Measurements from ENCODE around the gene PAX6. TPM values are rescaled to one million over a fixed set of nuclear protein-coding genes. Genes with fewer than 3 reads are reported as not detected.

Gene PAX6
- total RNA-seq = 0.05 and 1.3 TPM in 2 replicates
- 0.68 TPM for polyA plus RNA-seq (2012)

DNA sequence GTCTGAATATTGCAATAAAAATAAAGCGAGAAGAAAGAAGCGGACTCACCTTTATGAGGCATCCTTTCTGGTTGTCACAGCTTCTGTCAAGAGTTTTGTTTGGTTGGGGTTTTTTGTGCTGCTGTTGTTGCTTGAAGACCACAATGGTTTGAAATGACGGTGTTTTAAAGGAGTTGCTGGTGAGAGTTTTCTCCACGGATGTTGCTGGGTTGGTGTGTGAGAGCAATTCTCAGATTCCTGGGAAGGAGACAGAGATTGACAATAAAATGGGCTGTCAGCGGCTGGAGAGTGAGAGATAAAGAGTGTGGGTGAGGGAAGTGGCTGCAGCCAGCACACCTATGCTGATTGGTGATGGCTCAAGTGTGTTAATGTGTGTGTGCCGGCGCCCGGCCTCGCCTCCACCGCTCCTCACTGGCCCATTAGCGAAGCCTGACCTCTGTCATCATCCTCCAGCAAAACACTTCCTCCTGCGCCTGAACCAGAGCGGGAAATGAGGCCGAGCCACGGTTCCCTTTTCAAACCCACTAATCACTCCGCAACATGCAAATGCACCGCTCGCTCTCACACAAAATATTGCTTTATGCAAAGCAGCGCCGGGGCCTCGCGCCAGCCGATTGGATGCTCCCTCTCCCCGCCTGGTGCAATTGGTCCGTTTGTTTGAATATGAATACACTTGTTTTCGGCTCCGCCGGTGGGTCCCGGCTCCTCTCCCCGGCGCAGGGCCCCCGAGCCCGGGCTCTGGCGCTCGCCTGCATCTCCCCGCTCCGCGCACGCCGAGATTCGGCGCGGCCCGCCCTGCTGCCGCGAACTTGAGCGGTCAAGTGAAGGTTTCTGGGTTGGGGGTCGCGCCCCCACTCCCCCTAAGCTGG, at the start of gene PAX6:
PAX6 (minus strand) TSS at position 544 of the 869 bp plus-strand sequence. CDS start 4,911 bp downstream, outside the sequence.
- DNase-seq (ENCODE audit: low read depth) = peak; percentile 70

- no peak for DNase-seq (ENCODE audit: low read depth)
These were observed 49.3 kb upstream of the PAX6 start for GRCh38 chr11:31860391-31860790.

DNA sequence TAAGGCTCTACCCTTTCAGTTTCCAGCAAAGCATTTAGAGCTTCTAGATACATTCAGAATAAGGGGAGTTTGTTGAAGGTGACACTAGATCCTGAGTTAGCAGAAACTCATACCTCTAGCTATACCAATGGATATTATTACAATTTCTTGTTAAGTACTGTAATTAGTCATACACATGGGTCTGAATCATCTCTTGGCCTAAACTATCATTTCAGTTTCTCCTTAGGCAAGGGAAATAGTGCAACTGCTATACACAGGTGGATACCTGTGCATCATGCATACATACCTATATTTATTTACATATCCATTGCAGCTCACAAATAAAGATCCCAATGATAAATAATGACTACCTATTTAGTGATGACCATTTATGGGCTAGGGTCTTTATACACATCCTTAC, 45.1 kb upstream of the PAX6 start:
- no peak for DNase-seq (ENCODE audit: low read depth)

- DNase-seq (ENCODE audit: low read depth) = no peak
These were observed 44.3 kb upstream of the PAX6 start for GRCh38 chr11:31855466-31855865.

- DNase-seq (ENCODE audit: low read depth) = no peak
These were observed 39.2 kb upstream of the PAX6 start for GRCh38 chr11:31850365-31850764.

GRCh38 chr11:31847761-31848160, 36.6 kb upstream of the PAX6 start:
- DNase-seq (ENCODE audit: low read depth) = no peak

DNA sequence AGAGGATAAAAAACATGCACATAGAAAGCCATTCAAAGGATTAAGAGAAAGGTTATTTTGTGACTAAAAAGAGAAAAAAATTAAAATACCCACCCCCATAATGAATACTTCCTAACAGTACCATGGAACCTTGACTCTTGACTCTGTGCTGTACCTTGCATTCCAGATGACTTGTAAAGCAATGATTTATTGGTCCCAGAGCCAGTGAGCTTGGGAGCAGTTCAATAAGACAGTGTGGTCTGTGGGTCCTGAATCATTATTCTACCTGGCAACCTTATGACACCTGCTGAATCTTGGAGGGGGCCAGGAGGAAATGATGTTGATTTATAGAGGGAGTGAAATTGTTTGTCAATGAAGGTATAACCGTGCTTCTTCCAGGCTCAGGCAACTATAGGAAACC, 34.2 kb upstream of the PAX6 start:
- DNase-seq (ENCODE audit: low read depth) = no peak

GRCh38 chr11:31844351-31844750, 33.2 kb upstream of the PAX6 start:
- no peak for DNase-seq (ENCODE audit: low read depth)

DNA sequence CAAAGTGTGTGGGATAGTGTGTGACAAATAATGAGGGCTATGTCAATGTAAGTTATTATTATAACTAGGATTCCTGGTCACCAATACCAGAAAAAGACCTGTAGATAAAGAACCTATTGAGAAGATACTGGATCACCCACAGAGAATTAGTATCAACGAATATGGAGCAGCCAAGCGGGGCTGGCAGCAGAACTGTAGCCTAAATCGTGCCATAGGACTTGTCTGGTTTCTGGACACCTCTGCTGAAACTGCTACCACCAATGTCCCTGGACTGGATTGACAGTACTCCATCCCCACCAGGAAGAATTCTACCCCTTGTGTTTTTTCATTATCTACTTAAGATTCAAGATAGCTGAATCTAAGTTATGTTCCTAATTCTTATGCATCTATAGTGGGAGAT, 30.3 kb upstream of the PAX6 start:
- no peak for DNase-seq (ENCODE audit: low read depth)

DNA sequence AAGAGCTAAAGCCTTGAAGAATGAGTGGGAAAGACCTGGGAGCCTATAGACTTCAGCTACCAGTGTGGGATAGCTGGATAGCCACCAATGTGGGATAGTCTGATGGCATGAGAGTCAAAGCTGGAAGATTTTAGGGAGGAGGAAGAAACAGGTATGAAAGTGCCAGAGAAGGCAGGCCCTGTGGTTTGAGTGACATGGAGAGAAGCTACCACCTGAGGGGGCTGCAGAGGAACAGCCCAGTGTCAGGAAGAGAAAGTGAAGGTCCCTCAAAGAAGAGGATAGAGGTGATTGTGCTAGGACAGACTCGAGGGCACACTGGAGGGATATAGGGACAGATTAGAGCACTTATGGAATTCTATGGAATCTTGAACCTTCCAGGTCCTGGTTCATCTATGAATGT, 23.1 kb upstream of the PAX6 start:
- DNase-seq (ENCODE audit: low read depth) = no peak

- no peak for DNase-seq (ENCODE audit: low read depth)
These were observed 19.3 kb upstream of the PAX6 start for GRCh38 chr11:31830406-31830805.

DNA sequence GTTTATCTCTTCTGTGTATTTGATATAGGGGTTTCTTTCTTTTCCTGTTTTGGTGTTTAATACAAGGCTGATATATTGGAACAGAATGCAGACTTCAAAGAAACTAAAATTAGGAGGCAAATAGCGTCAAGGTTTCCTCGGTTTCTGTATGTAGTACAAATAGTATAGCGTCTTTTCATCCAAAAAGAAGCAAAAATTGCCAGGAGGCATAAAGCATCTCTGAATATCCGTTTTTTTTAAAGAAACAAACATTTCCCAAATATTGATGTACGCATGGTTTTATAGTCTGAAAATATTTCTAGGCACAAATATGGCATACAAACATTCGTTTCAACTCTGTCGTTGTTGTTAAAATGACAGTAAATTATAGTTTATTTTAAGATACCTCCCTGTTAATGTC, 17.1 kb upstream of the PAX6 start:
- no peak for DNase-seq (ENCODE audit: low read depth)

DNA sequence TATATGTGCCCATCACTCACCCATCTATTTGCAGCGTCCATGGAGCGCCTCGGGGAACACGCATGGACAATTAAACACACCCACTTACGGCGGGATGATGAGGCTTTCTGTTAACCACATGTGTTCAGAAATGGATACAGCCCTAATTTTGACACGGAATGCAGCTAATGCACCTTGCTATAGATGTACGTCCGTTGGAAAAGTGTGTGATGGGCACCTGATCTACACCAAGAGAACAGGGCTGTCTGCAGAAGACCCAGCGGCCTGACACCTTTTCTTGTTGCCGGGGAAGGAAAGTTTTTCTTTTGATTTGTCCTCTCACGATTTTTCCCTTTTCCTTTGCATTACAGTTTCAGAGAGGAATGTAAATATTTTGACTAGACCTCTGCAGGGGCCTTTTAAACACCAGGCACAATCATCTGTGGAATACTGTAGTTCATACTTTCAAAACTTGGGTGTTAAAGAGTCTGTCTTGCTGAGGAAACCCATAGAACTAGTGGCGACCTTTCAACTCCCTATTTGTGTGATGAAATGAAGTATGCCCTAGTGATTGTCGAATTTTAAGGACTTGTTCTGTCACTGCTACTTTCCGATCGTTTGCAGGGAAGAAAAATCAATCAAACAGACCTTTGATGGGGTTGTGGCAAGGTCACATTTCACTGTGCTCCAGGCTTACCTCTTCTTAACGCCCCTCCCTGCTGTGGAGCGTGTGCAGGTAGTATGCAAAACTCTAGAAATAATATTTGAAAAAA, 16.5 kb upstream of the PAX6 start:
- no peak for DNase-seq (ENCODE audit: low read depth)

- DNase-seq (ENCODE audit: low read depth) = no peak
These were observed 15.7 kb upstream of the PAX6 start for GRCh38 chr11:31826536-31827438.

- DNase-seq (ENCODE audit: low read depth) = no peak
These were observed 14.8 kb upstream of the PAX6 start for GRCh38 chr11:31825838-31826484.

- no peak for DNase-seq (ENCODE audit: low read depth)
These were observed 14.0 kb upstream of the PAX6 start for GRCh38 chr11:31824879-31825837.

DNA sequence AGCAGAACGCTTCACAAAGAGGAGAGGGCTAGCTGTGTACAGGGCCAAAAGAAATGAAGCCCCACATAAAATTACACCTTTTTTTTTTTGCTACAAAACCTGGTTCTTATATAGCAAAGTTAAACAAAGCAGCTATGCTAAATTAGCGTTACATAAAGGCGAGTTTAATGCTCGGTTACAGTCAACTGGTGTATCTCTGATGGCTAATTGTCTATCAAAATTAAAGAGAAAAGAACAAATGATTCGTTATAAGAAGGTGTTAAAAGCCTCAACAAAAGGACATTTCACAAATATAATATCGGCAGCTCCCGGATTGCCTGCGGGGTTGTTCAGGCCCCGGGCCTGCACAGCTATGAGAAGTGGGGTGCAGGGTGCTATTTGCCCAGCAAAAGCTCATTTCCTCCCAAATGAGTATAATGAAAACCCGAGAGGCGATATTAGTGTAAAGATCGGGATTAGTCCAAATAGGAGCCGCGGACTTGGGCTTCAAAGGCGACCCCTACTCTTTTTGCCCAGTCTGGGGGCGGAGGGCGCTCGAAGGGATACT, 13.3 kb upstream of the PAX6 start:
- no peak for DNase-seq (ENCODE audit: low read depth)

DNA sequence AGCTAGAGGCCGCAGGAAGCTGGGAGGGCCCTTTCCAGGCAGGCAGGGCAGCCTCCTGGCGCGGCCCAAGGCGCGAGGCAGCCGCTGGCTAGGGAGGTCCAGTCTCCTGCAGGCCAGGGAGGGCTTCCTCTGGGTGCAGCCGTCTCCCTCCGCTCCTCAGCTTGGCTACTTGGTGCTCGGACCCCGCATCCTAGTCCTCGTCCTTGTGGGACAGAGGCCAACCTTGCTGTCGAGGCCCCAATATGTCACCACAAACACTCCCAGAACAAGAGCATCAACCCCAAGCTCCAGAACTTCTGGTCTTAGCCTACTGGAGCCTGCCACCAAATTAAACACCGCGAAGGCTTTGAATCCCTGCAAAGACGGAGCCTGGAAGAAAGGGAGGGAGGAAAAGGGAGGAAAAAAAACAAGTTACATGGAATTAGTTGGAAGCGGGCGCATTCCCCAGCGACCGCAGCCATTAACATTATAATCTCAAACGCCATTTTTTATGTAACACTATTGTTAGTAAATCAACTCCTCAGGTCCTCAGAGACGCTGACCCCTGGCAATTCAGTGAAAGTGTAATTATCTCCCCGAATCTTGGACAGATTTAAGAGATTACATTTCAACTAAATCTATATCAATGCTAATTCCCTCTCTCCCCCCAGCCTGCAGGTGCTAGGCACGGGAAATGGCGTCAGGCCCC, 12.7 kb upstream of the PAX6 start:
- no peak for DNase-seq (ENCODE audit: low read depth)

Data from myocyte (in vitro differentiated cells).